HepG2 (cell line): ENCODE data around the gene NOCT. TPM values are rescaled to one million over a fixed set of nuclear protein-coding genes. Genes with fewer than 3 reads are reported as not detected.

ENCODE experiments used
- AKNA ChIP-seq: sonication (generic); formaldehyde crosslinking; IDR thresholded peaks from 2 replicates; pipeline ENCODE4 v1.4.0; 2020; ENCODE audit warnings: missing genetic modification reagents, borderline replicate concordance
- LCORL ChIP-seq, 2 experiments: fragments of 450-650 bp in 1 of 2; sonication (generic) in 1 of 2; formaldehyde crosslinking in 1 of 2; IDR thresholded peaks; 2 replicates each; pipeline versions ENCODE4 v1.5.0 to v1.6.1; 2017 to 2020; ENCODE audit warnings: antibody characterized with exemption in 1 of 2, missing genetic modification reagents in 1 of 2
- LRRFIP1 ChIP-seq: sonication (generic); formaldehyde crosslinking; conservative IDR thresholded peaks from 2 replicates; pipeline ENCODE4 v1.4.0; 2020; ENCODE audit warnings: missing genetic modification reagents
- PCBP1 ChIP-seq: fragments of 200-400 bp; formaldehyde crosslinking; IDR thresholded peaks from 2 replicates; pipeline ENCODE4 v1.6.1; 2017; ENCODE audit warnings: mild to moderate bottlenecking, low read depth, low read length, borderline replicate concordance
- PHF21A ChIP-seq: sonication (generic); formaldehyde crosslinking; IDR thresholded peaks from 2 replicates; pipeline ENCODE4 v1.5.0; 2020; ENCODE audit warnings: mild to moderate bottlenecking, missing genetic modification reagents
- POLR2AphosphoS2 ChIP-seq: IDR thresholded peaks from 2 replicates; pipeline ENCODE4 v1.6.1; 2011; ENCODE audit warnings: low read depth, low read length, improper control_type of control experiment
- RBFOX2 ChIP-seq: fragments of 200-400 bp; formaldehyde crosslinking; IDR thresholded peaks from 2 replicates; pipeline ENCODE4 v1.6.1; 2017; ENCODE audit warnings: low read depth, mild to moderate bottlenecking, low read length
- RCOR2 ChIP-seq: IDR thresholded peaks from 2 replicates; pipeline ENCODE4 v1.6.1; 2016; ENCODE audit warnings: missing biosample characterization, missing genetic modification reagents
- SAFB2 ChIP-seq: sonication (generic); formaldehyde crosslinking; IDR thresholded peaks from 2 replicates; pipeline ENCODE4 v1.5.1; 2020; ENCODE audit warnings: missing genetic modification reagents, low read depth, mild to moderate bottlenecking, borderline replicate concordance
- SMC3 ChIP-seq: IDR thresholded peaks from 2 replicates; pipeline ENCODE4 v1.6.1; 2011; ENCODE audit warnings: low read length, improper control_type of control experiment
- ZNF280B ChIP-seq: sonication (generic); formaldehyde crosslinking; IDR thresholded peaks from 2 replicates; pipeline ENCODE4 v1.5.0; 2020; ENCODE audit warnings: missing genetic modification reagents, mild to moderate bottlenecking, borderline replicate concordance
- ZNF746 ChIP-seq: sonication (generic); formaldehyde crosslinking; IDR thresholded peaks from 2 replicates; pipeline ENCODE4 v1.8.0; 2022; ENCODE audit warnings: mild to moderate bottlenecking, missing genetic modification reagents
- polyA plus RNA-seq, 8 experiments: library from polyadenylated mRNA; depleted of rRNA in 3 of 8; stranded (reverse) in 7 of 8; unstranded in 1 of 8; fragments of >200 nt; fragmentation: Illumina TruSeq in 4 of 8; extraction: Trizol in 4 of 8; gene quantifications; 2 replicates each; pipeline versions ENCODE4 v1.2.1 to v1.2.3, GENCODE V29; 2011 to 2016; ENCODE audit warnings: low read depth in 4 of 8, missing spikeins in 1 of 8, mixed read lengths in 1 of 8; ENCODE audit not compliant: insufficient read depth in 1 of 8
- total RNA-seq, 5 experiments: library from RNA; depleted of rRNA; stranded (reverse); fragments of >200 nt; fragmentation: Illumina TruSeq; extraction: Trizol; gene quantifications; 2 replicates each; pipeline ENCODE4 v1.2.3, GENCODE V29; 2016; ENCODE audit warnings: low read depth in 1 of 5
- TF ChIP-seq, protein P1 (sequence below): IDR thresholded peaks from 2 replicates; pipeline ENCODE4 v1.6.1; 2018; ENCODE audit warnings: missing genetic modification reagents

The NOCT gene
- total and polyA plus RNA-seq, 2 of the 13 experiments (the other 11 are each of a cell fraction or from before 2014, with no cell fraction given) = 3.6 to 13.1 TPM

- TF ChIP-seq LRRFIP1 (CRISPR knock-in tag) = no peak
- no peak for TF ChIP-seq SMC3
- no peak; the same call in 1 of the 2 replicates for TF ChIP-seq ZNF280B (CRISPR knock-in tag)
- no peak for TF ChIP-seq LCORL (IDR thresholded peaks at IDR 0.05)
- TF ChIP-seq LCORL (CRISPR knock-in tag; IDR thresholded peaks at IDR 0.05) = peak; percentile 80
- TF ChIP-seq RCOR2 (CRISPR knock-in tag) = no peak
- TF ChIP-seq, protein P1, sequence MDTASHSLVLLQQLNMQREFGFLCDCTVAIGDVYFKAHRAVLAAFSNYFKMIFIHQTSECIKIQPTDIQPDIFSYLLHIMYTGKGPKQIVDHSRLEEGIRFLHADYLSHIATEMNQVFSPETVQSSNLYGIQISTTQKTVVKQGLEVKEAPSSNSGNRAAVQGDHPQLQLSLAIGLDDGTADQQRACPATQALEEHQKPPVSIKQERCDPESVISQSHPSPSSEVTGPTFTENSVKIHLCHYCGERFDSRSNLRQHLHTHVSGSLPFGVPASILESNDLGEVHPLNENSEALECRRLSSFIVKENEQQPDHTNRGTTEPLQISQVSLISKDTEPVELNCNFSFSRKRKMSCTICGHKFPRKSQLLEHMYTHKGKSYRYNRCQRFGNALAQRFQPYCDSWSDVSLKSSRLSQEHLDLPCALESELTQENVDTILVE (CRISPR knock-in tag) = peak; percentile 99
- peak; percentile 89 for TF ChIP-seq RBFOX2
- no peak for TF ChIP-seq PCBP1
- TF ChIP-seq SAFB2 (CRISPR knock-in tag) = peak; percentile 85; the same call in 1 of the 2 replicates
- peak; percentile 46; the same call in 1 of the 2 replicates for TF ChIP-seq PHF21A (CRISPR knock-in tag)
- TF ChIP-seq ZNF746 (CRISPR knock-in tag) = no peak
- no peak for TF ChIP-seq POLR2AphosphoS2
- TF ChIP-seq AKNA = no peak
These were observed 68.6 kb downstream of the NOCT start (continued) for GRCh38 chr4:139083956-139084803.
